GM19372 (cell line): ENCODE results near the gene DHRSX.
"Not testable (repeated sequence)": the region's sequence is repeated elsewhere in the genome, so short reads cannot be mapped to it uniquely, and the experiment has no call there.

Source experiments
- ATAC-seq: cut with Tn5 transposase; IDR thresholded peaks from one replicate; pipeline ENCODE4 v1.9.1; 2021; ENCODE audit warnings: mild to moderate bottlenecking, low read depth, moderate library complexity; ENCODE audit not compliant: unreplicated experiment

DHRSX gene

GRCh38 chrX:2499507-2499906 is 1.3 kb downstream of the DHRSX start:
- ATAC-seq: no peak

DNA sequence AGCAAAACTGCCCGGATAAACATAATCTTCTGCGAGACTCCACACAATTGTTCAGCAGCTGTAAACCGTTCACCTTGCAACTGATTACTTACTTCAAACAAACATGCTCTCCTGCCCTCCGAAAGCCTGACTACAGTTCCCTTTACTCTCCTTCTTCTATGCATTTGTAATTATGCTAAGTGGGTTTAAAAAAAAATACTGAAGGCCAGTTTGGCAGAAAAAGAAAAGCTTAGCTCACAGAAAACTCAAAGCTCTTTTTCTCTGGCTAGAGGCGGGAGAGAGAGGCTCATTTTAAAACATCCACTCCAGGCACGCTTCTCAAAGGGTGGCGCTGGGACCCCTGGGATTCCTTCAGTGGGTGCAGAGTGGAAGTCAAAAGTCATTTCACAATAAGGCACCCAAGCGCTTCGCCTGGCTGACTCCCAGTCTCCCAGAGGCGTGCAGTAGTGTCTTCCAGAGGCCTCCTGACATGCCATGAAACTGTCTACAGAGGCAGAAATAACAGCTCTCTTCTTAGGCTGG is 1.9 kb downstream of the DHRSX start:
- ATAC-seq: no peak

DNA sequence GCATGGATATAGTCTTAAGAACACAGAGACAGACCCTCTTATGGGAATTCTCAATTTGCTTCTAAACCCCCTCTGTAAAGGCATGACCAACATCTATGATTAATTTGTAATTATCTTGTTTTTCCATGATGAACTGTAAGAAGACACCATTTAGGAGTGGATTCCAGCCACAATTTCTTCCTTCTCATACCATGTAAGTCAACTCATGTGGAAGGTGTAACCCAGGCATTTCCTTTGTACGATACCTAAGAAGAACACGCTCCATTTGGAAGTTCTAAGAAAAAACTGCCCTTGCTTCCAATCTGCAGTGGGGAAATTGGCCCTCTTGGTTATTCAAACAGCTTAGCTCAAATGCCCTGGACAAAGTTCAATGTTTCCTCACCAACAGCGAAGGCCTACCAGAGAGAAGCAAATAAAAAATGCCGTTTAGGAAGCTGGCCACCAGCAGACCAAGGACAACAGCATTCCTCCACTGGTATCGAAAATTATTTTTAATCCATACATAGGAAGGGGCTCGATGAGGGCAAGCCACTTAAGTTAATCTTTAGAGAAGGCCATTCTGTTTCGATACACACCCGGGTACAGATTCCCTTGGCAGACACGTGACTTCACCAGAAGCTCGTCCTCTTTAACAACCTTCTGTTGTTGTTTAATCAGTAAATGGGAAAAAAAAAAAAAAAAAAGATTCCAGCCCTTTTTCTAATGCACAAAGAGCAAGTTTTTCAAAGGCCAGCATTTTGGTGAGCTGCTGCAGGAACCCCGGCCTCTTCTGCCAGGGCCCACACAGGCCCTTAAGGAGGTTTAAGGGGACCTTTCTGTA is 2.6 kb downstream of the DHRSX start:
- no peak for ATAC-seq

- no peak for ATAC-seq
These were observed 5.2 kb downstream of the DHRSX start for GRCh38 chrX:2495595-2495994.

DNA sequence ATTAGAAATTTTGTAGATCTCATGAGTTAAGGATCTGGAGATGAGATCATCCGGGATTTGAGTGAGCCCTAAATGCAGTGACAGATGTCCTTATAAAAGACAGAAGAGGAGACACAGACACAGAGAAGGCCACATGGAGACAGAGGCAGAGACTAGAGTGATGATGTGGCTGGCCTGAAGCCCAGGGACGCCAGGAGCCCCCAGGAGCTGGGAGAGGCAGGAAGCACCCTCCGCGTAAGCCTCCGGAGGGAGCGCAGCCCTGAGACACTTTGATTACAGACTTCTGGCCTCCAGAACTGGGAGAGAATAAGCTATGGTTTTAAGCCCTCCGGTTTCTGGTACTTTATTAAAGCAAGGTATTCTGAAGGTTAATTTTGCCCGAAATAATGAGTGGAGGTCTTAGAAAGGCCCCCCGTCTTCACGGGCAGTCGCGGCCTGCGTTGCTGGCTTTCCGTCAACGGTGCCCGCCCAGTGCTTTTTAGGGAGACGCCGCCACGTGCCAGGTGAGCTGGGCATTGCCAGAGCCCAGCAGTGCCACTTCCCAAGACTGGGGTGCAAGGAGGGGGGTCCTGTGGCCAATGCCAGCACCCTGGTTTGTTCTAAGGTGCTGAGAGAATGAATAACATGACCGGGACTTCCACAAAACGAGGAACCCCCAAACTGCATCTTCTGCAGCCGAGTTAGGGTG is 8.1 kb downstream of the DHRSX start:
- ATAC-seq: no peak

DNA sequence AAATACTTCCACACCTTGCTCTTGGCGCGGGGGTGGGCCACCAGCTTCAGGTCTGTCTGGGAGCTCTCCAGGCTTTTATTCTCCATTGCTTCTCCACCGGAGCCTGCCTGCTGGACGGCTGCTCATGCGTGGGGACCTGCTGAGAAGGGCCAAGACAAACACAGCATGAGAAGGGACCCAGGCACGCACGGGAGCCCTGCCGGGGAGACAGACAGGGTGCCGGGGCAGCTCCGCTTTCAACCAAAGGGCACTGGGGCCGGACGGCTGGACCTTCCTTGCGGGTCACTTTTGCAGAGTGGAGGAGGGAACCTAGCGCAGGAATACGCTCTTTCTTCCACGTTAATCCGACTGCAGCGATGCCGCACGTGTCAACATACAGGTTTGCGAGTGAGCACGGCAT is 10.1 kb downstream of the DHRSX start:
- ATAC-seq: no peak

- ATAC-seq: no peak
These were observed 11.0 kb downstream of the DHRSX start for GRCh38 chrX:2489446-2490445.

DNA sequence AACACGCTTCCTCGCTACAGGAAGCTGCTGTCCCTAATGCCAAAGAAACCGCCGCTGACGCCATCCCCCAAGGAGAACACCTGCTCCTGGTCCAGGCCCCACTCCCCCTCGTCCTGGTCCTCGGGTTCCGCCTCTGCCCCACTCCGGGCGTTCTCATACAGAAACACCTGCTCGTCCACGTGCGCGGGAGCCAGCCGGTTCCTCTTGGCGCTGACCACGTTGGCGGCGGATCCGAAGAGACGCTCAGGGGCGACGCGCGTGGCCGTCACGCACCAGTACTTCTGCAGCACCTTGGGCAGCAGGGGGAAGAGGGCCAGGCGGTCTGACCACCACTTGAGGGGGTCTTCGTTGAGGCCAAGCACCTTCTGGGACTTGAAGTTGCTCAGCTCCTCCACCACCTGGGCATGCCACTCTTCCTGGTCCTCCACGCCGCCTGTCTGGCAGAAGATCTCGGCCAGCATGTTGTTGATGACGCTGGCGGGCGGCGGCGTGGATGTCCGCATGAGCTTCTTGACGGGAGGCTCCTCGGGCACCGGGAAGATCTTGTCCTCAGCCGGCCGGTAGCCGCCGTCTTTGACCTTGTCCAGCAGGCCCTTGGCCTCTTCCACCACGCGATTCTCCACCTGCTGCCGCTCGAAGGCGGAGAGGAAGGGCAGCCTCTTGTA is 12.0 kb downstream of the DHRSX start:
- ATAC-seq: no peak

GRCh38 chrX:2487366-2487765 is 13.4 kb downstream of the DHRSX start:
- ATAC-seq: no peak

DNA sequence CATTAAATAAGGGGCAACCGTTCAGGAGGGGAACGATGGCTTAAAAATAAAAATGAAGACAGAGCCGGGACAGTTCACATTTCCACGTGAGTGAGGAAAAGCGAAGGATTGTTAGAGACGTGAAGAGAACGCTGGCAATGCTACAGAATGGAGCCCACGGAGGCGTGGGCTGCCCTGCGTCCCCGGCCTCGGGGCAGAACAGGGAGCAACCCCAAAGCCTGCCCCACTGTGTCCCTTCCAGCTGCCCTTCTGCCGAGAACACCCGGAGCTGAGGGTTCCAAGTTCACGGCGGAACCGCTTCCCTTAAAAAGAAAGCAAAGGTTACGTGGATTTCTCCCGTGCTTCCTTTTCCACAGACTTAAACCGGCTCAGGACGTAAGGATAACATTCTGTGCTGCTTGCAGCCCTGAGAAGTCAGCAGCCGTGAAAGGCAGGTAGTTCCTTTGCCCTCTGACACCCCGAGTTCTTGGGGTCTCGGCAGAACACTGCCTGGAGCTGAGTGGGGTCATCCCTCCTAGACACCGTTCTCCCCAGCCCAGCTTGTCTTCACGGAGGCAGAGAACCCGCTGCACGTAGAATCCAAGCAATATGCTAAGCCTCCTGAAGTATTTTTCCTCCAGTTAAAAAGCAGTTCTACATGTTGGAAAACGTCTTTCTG is 14.2 kb downstream of the DHRSX start:
- no peak for ATAC-seq

GRCh38 chrX:2485789-2486345 is 14.9 kb downstream of the DHRSX start:
- ATAC-seq: no peak

DNA sequence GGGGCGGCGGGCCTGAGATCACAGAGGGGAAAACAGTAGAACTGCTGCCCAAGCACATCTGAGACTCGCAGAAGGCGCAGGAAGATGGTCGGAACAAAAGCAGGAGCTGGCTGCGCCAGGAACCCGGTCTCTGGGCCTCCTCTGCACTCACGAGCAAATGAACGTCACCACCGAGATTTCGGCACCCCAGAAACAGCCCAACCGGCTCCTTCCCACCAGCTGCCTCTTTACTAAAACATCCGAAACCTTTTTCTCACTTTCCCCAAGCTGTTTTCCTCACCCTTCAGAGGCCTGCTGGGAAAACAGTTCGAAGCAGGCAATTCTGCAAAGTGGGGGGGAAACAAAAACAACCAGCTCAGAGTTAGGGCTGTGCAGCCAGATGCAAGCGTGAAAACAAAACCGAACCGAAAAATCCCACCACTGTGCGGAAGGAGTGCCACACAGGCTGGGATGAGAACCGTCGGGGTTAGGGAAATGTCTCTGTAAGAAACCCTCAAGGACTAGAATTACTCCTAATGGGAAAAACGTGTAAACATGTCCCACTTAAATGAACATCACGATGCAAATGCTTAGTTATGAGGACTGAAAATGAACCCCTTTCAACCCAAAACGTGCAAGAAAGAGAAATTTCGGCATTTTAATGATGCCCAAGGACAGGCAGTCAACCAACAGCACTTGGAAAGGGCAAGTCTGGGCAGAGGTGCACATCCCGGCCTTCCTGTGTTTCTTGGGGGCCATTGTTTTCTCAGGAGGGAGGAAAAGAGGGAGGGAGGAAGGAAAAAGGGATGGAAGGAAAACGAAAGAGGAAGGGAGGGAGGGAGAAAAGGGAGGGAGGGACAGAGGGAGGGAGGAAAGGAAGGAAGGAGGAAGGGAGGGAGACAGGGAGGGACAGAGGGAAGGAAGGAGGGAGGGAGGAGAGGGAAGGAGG is 15.8 kb downstream of the DHRSX start:
- no peak for ATAC-seq

DNA sequence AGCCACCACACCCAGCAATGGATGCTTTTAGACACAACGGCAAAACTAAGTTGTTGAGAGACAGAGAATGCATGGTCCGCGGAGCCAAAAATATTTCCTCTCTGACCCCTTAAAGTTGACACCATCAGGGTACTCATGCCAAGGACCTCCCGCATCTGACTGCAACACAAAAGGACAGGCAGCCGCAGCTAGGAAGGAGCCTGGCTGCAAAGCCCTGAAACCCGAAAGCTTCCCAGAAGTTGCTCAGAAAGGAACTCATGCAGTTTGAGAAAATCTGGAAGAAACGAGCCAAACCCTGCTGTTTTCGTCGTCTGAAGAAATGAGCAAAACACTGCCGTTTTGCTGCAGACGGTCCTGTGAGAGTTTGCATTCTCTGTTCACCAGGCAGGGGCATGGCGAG is 16.5 kb downstream of the DHRSX start:
- no peak for ATAC-seq

GRCh38 chrX:2483398-2484060 is 17.2 kb downstream of the DHRSX start:
- no peak for ATAC-seq

- ATAC-seq: not testable (repeated sequence)
These were observed 19.2 kb downstream of the DHRSX start for GRCh38 chrX:2481597-2481996.

- ATAC-seq: not testable (repeated sequence)
These were observed 20.8 kb downstream of the DHRSX start for GRCh38 chrX:2479982-2480381.

DNA sequence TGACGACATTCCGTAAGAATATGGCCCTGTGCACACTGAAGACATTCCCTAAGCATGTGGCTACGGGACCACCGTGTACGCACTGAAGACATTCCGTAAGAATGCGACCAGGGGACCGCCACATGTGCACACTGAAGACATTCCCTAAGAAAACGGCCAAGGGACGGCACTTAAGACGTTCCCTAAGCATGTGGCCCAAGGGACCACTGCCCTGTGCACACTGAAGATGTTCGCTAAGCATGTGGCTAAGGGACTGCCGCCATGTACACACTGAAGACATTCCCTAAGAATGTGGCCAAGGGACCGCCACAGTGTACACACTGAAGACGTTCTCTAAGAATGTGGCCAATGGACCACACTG is 21.4 kb downstream of the DHRSX start:
- ATAC-seq: no peak
